MV-4-11 (cell line): ENCODE data around the gene EMD.
"Not testable (repeated sequence)": the region's sequence is repeated elsewhere in the genome, so short reads cannot be mapped to it uniquely, and the experiment has no call there.

Experiments
- DNase-seq: peaks from one replicate; lab custom pipeline; 2025; lab: John Stamatoyannopoulos, UW

The EMD gene

DNA sequence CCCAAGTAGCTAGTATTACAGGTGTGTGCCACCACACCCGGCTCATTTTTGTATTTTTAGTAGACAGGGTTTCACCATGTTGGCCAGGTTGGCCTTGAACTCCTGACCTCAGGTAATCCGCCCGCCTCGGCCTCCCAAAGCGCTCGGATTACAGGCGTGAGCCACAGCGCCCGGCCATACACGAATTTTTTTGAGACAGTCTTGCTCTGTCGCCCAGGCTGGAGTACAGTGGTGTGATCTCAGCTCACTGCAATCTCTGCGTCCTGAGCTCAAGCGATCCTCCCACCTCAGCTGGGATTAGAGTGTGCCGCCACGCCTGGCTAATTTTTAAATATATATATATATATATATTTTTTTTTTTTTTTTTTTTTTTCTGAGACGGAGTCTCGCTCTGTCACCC, 17.3 kb downstream of the EMD start:
- not testable (repeated sequence) for DNase-seq

DNA sequence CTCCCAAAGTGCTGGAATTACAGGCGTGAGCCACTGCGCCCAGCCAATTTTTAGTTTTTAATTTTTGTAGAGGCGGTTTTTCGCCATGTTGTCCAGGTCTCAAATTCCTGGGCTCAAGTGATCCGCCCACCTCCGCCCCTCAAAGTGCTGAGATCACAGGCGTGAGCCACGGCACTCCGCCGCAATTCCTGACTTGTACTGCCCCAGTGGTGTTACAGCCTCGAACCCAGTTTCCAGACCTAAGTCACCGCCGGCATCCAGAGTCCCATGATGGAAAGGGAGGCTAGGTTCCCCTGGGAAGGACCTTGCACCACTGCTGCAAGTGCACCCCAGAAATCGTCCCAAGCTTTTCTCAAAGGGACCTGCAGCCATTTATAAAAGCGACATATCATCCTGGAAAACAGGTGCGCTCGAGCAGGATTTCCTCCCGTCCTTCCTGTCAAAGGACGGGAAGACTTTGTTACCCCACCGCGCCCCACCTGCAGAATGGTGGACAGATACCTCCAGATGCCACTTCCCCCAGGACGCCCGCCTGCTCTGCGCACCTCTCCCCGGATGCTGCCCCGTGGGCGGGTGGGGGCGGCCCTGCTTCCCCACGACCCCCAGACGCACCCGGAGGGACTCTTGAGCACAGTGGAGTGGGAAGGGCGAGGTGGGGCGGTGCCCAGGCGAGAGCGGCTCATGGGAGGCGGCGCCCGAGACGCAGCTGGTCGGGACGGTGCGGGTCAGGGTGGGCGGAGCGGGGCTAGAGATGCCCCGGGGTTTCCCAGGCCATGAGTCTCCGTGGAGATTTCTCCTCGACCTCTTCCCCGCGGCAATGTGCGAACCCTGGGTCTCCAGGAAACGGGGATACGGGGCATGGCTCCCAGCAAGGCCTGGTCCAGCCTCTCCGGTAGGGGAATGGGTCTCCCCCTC, 18.1 kb downstream of the EMD start:
- peak; percentile 50 for DNase-seq

DNA sequence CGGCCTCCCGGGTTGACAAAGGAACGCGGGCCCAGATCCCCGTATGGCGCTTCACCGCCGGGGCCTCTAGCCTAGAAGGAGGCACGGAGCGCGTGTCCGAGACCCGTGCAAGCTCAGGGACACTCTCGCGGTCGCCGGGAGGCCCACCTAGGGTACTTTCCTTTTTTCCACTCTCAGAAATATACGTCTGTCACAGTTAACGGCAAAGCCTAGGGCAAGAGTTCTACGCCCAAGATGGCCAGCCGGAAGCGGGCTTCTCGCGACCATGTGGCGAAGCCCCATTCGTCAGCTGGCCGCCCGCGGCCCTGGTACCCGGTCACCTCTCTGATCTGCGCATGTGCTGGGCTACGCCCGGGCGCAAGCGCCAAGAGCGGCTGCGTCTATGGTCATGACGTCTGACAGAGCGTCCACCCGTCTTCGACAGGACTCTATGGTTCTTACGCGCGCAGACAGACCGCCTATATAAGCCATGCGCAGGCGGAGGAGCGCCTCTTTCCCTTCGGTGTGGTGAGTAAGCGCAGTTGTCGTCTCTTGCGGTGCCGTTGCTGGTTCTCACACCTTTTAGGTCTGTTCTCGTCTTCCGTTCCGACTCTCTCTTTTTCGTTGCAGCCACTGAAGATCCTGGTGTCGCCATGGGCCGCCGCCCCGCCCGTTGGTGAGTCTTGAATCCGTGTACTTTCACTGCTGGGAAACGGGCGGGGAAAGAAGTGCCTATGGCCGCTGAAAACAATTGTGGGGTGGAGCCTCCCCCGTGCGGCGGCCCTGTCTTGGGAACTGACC, 19.0 kb downstream of the EMD start, which contains the start of gene RPL10:
TSS of gene RPL10 (plus strand) at position 490 of the 780 bp plus-strand sequence. CDS start at position 633, 143 bp downstream.
- peak; percentile 94 for DNase-seq

DNA sequence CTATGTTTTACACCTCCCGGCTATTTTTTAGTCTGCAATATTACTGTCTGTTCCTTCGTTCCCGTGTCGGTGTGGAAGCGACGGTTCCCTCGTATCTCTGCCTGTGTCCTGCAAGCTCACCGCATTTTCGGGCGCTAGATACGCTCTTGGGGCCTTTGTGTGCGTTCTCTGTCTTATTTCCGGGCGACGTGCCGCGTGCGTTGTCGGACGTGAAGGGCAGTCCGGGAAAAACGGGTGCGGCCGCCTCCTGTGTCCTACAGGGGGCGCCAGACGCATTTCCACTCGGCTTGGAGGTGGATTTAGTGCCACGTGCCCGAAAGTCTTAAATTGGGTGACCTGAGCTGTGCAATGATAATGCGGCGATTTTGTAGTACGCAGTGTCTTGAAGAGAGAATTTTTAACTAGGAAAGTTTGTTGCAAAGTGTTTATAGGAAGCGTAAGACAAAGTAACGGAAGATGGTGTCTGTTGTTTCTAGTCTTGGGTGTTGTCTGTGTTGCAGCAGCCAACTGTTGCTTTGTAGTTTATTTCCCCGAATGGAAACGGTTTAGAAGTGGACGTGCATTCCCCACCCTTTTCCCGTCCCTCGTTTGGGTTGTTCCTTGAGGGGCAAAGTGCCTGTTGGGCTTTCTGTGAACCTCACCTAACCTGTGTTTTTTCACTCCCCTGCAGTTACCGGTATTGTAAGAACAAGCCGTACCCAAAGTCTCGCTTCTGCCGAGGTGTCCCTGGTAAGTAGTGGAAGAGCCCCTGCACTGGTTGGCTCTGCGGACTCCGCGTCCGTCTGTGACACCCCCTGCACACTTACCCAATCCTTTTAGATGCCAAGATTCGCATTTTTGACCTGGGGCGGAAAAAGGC, 19.8 kb downstream of the EMD start:
- peak; percentile 72 for DNase-seq

DNA sequence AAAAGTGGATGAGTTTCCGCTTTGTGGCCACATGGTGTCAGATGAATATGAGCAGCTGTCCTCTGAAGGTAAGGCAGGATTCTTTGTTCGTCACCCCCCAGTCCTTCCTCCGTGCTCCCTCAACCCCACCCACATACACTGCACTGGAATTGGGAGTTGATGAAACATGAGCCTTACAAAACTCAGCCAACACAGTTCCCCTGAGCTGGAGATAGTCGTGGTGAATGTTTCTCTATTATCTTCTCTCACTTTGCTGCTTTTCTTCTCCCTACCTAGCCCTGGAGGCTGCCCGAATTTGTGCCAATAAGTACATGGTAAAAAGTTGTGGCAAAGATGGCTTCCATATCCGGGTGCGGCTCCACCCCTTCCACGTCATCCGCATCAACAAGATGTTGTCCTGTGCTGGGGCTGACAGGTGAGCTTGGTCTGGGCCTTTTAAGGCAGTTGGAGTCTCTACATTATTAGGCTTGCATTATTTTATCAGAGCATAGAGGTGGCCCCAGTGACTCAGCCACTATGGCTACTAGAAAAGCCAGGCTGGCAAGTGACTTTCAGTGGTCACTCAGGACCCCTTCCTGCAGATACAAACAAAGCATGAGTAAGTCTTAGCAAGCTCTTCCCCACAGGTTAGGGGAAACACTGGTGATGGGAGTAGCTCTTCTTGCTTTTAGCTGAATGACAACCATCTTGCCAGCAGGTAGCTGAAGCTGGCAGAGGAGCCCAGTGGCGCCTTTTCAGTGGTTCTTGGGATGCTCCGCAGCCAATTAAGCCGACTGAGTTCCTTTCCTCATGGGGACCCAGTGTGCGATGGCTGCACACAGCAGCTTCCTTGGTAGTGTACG, 20.7 kb downstream of the EMD start:
- no peak for DNase-seq

DNA sequence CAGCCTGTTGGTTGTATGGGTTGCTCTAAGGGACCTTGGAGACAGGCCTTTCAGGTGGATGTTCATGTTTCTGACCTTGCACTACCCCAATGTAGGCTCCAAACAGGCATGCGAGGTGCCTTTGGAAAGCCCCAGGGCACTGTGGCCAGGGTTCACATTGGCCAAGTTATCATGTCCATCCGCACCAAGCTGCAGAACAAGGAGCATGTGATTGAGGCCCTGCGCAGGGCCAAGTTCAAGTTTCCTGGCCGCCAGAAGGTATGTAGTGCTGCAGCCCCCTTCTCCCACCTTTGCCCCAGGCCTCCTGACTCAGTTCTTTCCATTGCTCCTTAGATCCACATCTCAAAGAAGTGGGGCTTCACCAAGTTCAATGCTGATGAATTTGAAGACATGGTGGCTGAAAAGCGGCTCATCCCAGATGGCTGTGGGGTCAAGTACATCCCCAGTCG, 21.3 kb downstream of the EMD start:
- not testable (repeated sequence) for DNase-seq

DNA sequence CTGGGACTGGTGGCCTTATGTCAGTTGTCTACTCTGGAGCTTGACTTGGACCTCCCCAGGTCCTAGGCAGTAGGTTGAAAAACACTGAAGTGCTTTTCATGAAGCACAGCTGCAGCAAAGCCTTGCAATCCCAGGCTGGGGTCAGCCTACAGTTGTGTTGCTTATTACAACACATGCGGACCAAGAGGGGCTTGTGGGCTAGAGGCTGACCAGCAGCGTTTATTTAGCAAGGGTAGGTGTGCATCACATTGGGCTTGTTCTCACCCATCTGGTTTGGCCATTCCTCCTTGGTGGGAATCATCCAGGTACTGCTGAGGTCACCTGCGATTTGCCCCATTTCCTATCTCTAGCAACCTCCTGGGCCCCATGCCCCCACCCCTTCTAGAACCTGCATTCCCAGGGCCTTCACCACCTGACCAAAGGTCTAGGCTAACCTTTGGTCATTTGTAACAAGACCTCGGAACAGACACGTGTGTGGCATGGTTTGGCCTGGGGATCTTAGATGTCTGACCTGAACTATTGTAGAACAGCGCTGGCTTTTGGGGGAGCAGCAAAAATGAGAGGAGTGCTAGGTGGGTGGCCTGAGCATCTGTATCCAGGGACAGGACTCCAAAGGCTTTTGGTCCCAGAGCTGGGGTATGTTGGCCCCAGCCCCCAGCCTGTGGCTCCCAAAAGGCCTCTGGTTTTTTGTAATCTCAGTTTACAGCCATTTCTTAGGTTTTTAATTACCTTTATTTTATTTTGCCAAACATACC, 22.1 kb downstream of the EMD start:
- peak; percentile 33 for DNase-seq

DNA sequence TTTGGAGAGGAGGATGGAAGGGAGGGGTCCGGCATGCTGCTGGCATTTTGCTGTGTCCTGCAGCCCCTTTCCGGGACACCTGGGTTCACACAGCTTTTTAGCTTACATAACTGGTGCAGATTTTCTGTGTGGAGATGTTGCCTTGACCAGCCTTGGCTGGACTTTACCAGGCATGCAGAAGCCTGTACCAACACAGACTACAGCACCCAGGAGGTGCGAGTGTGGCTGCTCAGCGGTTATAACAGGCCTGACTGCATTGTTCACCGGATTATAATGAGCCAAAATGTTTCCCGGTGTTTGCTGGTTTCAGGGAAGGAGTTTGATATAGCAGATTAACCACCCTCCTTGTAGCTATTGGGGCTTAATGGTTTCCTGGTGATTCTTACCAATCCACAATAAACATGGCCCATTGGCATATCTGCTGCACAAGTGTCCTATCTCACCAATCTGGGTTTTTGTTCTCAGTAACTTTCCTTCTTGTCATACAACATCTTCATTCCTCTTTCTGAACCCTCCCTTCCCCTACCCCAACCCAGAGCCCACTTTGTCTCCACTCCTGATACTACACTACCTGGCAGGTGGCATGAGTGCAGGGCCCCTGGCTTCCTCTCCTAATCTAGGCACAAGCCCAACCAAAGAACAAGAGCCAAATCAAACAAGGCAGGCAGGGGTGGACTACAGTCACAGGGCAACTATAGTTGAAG, 23.0 kb downstream of the EMD start:
- peak; percentile 33 for DNase-seq

DNA sequence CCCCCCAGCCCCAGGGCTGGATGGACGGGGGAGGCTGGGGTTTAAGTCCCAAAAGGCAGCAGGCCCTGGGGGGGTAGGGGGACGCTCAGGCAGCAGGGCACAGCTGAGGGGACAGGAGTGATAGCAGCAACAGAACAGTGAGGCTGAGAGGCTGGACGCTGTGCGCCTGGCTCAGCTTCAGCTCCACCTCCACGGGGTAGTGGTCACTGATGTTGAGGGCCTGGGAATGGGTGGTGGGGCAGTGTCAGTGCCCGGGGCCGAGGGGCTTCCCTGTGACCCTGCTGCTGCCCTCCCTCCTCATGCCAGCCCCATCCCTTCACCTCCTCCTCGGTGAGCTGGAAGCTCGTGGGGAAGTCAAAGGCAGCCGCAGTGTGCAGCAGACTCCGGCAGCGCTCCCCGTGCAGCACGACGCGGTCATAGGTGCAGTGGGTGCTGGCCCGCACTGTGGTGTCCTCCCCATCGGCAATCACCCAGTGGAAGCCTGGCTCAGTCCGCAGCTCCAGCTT, 23.6 kb downstream of the EMD start:
- no peak for DNase-seq

DNA sequence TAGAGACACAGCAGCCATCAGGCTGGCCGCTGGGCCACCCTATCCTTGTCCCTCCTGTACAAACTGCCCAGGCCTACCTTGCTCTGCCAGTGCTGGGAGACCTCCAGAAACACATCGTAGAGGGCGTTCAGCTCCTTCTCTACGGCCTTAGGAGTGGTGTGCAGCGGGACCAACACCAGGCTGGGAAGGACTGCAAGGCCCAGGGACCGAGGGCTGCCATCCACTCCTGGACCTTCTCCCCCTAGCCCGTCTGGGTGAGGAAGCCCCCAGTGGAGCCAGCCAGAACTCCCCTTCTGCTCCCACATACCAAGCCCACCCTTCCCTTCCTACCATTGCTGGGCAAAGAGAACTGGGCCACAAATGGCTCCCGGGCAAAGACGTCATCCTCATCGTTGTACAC, 24.1 kb downstream of the EMD start:
- DNase-seq, result no peak

DNA sequence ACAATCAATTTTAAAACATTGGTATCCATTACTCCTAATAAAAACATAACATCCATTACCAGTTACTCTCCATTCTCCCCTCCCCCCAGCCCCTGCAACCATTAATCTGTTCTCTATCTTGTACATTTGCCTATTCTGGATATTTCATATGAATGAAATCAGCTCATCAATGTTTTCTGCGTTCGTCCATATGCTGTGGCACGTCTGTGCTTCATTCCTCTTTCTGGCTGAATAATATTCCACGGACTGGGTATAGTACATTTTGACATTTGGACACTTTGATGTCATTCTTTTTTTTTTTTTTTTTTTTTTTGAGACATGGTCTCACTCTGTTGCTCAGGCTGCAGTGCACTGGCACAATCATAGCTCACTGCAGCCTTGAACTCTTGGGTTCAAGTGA, 24.8 kb downstream of the EMD start:
- no peak for DNase-seq

DNA sequence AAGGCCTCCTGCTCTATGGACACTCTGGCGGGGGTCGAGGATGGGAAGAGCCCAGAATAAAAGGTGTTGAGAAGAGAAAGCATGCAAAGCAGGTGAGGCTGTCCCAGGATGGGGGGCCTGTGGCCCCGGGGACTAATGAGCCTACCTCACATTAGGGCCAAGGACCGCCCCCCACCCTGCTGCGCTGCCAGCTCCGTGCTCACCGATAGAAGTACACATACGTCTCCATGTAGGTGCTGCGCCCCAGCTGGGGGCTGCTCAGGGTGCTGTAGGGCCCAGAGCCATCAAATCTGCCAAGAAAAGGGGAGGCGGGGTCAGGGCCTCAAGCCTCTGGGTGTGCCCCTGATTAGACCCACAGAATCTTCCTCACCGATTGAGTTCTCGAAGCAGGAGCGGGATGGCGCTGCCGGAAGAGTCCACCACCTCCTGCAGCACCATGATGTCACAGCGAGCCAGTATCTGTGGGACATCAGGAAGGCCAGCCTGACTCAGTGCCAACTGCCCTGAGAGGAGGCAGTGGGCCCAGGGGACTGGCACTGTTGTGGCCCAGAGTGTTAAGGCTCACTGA, 25.6 kb downstream of the EMD start:
- no peak for DNase-seq

DNA sequence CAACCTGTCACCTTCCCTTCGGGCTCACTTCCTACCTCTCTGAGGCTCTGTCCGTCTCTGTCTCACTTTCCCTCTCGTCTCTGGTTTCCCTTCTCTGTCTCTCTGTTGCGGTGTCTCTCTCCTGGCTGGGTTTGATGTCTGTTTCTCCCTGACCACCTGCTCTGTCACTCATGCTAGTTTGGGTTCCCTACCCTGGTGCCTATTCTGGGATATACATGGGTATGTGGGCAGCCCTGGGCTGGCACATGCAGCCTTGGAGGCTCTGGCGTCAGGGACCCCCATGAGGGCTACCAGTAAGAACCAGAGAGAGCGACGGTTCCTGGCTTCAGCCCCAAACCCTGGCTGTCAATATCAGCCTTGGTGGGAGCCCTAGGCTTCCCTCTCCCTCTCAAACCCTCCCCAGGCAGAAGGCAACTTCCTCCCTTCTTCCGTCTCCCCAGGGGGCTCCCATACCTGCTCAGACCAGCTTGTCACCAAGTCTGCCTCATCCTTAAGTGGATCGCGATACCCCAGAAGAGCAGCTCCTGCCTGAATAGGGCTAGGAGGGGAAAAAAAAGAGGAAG, 29.6 kb downstream of the EMD start:
- DNase-seq, result no peak

DNA sequence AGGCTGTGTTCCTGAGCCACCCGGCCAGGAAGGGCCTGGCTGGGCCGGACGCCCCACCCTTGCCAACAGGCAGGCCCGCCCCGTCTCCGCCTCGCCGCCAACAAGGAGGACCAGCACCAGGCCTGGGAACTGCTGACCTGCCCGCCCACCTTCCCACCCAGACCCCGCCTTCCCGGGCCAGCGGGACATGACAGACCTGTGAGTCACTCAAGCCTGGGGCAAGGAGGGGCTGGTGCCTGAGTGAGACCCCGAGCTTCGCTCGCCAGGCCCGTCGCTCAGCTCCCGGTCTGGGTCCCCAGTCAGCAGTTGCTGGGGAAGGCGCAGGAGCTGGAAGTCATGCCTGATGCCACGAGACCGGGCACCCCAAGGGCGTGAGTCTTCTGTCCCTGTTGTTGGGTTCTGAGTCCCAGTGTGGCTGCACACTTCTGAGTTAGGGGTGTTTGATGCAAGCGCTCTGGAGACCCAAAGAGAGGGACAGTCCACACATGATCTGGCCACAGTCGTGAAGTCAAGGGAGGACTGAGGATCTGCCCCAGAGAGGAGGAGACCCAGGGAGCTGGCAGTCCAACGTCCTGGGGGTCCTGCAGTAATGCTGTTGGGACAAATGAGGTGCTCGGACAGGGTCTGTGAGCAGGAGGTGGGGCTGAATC, 30.3 kb downstream of the EMD start, which contains the start of gene DNASE1L1:
TSS of gene DNASE1L1 (minus strand) at position 33 of the 650 bp plus-strand sequence. CDS start 3,686 bp downstream, outside the sequence.
- peak; percentile 78 for DNase-seq

DNA sequence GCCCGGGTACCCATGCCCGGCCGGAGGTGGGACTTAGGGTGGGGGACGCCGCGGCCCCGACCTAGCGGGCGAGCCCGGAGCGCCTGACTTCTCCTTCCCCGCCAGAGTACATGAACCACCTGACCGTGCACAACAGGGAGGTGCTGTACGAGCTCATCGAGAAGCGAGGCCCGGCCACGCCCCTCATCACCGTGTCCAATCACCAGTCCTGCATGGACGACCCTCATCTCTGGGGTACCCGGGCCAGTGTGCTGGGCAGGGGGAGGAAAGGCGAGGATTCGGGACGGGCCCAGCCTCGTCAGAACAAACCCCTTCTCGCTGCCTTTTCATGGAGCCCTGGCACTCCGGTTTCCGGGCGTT, 32.9 kb downstream of the EMD start:
- peak; percentile 11 for DNase-seq

DNA sequence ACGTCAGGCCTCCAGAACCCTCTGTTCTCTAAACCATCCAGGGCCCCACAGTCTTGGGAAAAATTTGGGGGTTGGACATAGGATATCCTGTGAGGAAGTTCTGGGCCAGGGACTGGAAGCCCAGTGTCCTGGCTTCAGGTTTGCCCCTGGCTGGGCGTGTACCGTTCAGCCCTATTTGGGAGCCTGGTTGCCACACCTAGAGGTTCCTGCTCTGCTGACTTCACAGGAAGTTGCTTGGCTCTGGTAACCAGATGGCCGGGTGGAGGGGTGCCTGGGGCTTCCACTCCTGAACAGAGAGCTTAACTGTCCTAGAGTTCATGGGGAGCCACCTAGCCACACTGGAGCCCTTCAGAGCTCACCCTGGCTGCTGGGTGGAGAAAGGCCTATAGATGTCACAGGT, 33.4 kb downstream of the EMD start:
- peak; percentile 39 for DNase-seq

DNA sequence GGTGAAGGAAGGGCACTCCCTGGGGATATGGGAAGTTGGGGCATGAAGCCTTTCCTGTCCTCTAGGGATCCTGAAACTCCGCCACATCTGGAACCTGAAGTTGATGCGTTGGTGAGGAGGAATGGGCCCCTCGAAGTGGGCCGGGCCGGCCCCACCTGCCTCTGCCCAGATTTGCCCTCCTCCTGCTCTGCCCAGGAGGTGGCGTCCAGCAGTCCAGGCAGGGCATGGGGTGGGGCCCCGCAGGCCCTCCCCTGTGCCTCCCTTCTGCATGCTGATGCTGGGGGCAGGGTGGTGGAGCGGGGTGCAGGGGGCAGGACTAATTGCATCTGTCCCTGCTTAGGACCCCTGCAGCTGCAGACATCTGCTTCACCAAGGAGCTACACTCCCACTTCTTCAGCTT, 34.0 kb downstream of the EMD start:
- no peak for DNase-seq

DNA sequence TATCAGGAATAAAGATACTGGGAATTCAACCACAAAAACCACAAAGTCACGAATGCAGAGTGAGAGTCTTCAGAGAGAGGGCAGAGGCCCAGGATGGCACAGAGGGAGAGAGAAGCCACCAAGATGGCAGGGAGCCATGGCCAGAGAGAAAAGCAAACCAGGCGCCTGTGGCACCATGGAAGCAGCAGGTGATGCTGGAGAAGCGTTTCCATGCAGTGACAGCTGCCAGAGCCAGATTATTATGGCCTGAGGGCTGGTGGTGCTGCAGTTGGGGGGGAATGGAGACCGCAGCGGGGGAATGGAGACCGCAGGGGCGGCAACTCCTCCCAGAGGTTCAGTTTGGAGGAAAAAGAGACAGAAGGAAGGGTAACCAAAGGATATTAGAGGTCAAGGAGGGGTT, 38.1 kb downstream of the EMD start:
- DNase-seq, result no peak
